ENCODE results near the gene THRB. TPM values are rescaled to one million over a fixed set of nuclear protein-coding genes. Genes with fewer than 3 reads are reported as not detected.

THRB gene
- total RNA-seq, 1 experiment from 2014 or later = not detected

DNA sequence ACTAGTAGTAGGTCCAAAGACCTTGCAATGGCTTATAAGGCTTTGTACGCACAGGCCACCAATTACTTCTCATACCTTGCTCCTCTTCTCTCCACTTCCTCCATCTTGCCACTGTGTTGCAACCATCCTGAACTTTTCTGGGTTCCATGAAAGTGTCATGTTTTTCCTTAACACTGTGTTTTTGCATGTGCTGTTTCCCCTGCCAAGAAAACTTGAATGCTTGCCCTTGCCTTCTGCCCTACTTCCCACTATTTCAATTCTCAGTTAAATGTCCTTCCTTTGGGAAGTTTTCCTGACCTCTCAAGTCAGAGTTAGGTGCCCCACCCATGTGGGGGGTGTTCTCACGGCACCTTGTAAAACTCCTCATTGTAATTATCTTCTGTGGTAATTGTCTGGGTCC is 182.8 kb downstream of the THRB start:
- Histone ChIP-seq H3K4me1 (ENCODE audit: low read length) (no peaks in the 10 kb centered on the region), H3K9me2 (replicated peaks; ENCODE audit: insufficient read depth, low read length) (no peaks in the 10 kb centered on the region), H3K9me3 (ENCODE audit: low read length) (no peaks in the 10 kb centered on the region), H4K20me1 (ENCODE audit: insufficient read depth, low read depth, low read length) (no peaks in the 10 kb centered on the region), H3K27ac (ENCODE audit: low read length) (no peak overlapping the region), H3K4me3 (ENCODE audit: low read length) (no peak overlapping the region), H3K27me3 (ENCODE audit: low read length) (no peaks in the 10 kb centered on the region), H3K4me2 (ENCODE audit: low read depth, low read length, poor library complexity, severe bottlenecking) (no peak overlapping the region), H3K36me3 (ENCODE audit: insufficient read depth, low read length) (no peaks in the 10 kb centered on the region), H3K79me2 (ENCODE audit: low read length) (no peaks in the 10 kb centered on the region), H2AFZ (ENCODE audit: low read length) (no peak overlapping the region), H3K9ac (ENCODE audit: low read length) (no peak overlapping the region)
- no peak for DNase-seq

DNA sequence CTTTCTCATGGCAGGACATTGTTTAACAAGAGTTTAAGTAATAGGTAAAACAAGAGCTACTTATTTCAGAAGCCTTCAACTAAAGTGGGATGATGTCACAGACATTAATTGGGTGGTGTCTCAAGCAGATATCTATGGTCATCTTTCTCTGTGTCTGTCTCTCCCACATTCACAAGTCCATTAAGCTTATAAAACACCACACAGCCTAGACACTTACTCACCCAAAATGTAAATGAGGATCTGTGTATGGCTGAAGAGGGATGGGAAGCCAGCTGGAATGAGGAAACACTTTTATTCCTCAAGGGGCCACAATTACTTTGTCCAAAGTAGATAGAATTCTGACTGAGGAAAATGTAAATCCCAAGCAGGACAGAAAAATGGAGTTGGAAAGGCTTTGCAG is 183.8 kb downstream of the THRB start:
- no peaks in the 10 kb centered on the region for H3K27me3 ChIP-seq (ENCODE audit: low read length)
- no peak overlapping the region for H2AFZ ChIP-seq (ENCODE audit: low read length)
- DNase-seq = no peak
- H3K9me2 ChIP-seq (replicated peaks; ENCODE audit: insufficient read depth, low read length) = no peaks in the 10 kb centered on the region
- H3K79me2 ChIP-seq (ENCODE audit: low read length) = no peaks in the 10 kb centered on the region
- H3K4me3 ChIP-seq (ENCODE audit: low read length) = no peak overlapping the region
- no peak overlapping the region for H3K27ac ChIP-seq (ENCODE audit: low read length)
- H4K20me1 ChIP-seq (ENCODE audit: insufficient read depth, low read depth, low read length) = no peaks in the 10 kb centered on the region
- no peak overlapping the region for H3K9ac ChIP-seq (ENCODE audit: low read length)
- H3K9me3 ChIP-seq (ENCODE audit: low read length) = no peaks in the 10 kb centered on the region
- no peak overlapping the region for H3K4me2 ChIP-seq (ENCODE audit: low read depth, low read length, poor library complexity, severe bottlenecking)
- no peaks in the 10 kb centered on the region for H3K4me1 ChIP-seq (ENCODE audit: low read length)
- H3K36me3 ChIP-seq (ENCODE audit: insufficient read depth, low read length) = no peaks in the 10 kb centered on the region

DNA sequence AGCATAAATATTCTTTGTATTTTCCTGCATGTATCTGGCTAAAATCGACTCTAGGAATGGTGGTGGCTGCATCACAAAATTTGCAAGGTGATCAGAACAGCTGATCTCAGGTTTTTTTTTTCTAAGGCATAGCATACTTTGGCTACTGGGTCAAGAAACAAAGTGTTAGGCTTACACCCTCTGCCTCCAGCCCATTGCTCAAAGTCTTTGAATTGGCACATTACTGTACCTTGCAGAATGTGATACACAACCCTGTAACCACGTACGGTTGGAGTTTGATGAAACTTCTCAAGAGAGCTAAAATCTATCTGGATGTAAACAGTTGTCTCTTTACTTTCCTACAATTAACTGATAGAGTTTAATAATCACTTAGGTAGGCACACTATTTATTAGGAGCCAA is 188.1 kb downstream of the THRB start:
- no peak for DNase-seq
- Histone ChIP-seq H3K4me3 (ENCODE audit: low read length) (no peak overlapping the region), H3K4me2 (ENCODE audit: low read depth, low read length, poor library complexity, severe bottlenecking) (no peak overlapping the region), H3K9ac (ENCODE audit: low read length) (no peak overlapping the region), H4K20me1 (ENCODE audit: insufficient read depth, low read depth, low read length) (no peaks in the 10 kb centered on the region), H3K36me3 (ENCODE audit: insufficient read depth, low read length) (no peaks in the 10 kb centered on the region), H2AFZ (ENCODE audit: low read length) (no peak overlapping the region), H3K27ac (ENCODE audit: low read length) (no peak overlapping the region), H3K9me2 (replicated peaks; ENCODE audit: insufficient read depth, low read length) (no peaks in the 10 kb centered on the region), H3K4me1 (ENCODE audit: low read length) (no peaks in the 10 kb centered on the region), H3K27me3 (ENCODE audit: low read length) (no peaks in the 10 kb centered on the region), H3K79me2 (ENCODE audit: low read length) (no peaks in the 10 kb centered on the region), H3K9me3 (ENCODE audit: low read length) (no peaks in the 10 kb centered on the region)

DNA sequence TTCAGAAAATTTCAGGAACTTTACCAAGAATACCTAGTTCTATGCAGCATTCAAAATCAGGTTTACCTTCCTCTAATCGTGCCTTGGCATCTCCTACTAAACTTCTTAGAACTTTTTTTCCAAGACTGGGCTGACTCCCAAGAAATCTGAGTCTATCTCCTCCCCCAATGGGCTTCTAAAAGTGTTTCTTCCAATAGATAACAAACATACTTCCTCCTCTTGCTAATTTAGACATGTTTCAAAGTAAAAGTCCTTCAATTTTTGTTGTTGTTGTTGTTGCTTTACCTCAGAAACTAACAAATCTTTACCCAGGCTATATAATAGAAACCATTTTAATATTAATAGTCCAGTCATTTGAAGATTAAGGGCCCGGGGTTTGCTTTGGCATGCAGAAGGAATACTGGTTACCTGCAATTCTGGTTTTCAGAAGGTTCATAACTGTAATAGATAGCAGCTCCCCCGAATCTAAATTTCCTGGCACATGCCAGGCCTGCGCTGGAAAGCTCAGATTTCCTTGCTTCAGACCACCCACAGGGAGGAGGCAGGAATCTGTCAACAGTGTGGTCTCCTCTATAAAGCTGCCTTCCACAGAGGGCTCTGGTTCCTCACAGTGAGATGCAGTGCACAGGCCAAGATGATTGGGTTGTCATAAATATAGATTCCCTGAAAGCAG is 188.7 kb downstream of the THRB start:
- H3K4me3 ChIP-seq (ENCODE audit: low read length) = no peak overlapping the region
- no peaks in the 10 kb centered on the region for H3K36me3 ChIP-seq (ENCODE audit: insufficient read depth, low read length)
- no peaks in the 10 kb centered on the region for H3K79me2 ChIP-seq (ENCODE audit: low read length)
- no peaks in the 10 kb centered on the region for H3K4me1 ChIP-seq (ENCODE audit: low read length)
- no peak for DNase-seq
- no peaks in the 10 kb centered on the region for H3K9me2 ChIP-seq (replicated peaks; ENCODE audit: insufficient read depth, low read length)
- no peak overlapping the region for H3K9ac ChIP-seq (ENCODE audit: low read length)
- H3K9me3 ChIP-seq (ENCODE audit: low read length) = no peaks in the 10 kb centered on the region
- H3K27ac ChIP-seq (ENCODE audit: low read length) = no peak overlapping the region
- no peak overlapping the region for H2AFZ ChIP-seq (ENCODE audit: low read length)
- H3K4me2 ChIP-seq (ENCODE audit: low read depth, low read length, poor library complexity, severe bottlenecking) = no peak overlapping the region
- H3K27me3 ChIP-seq (ENCODE audit: low read length) = no peaks in the 10 kb centered on the region
- H4K20me1 ChIP-seq (ENCODE audit: insufficient read depth, low read depth, low read length) = no peaks in the 10 kb centered on the region

GRCh38 chr3:24303057-24303754 is 191.4 kb downstream of the THRB start:
- H3K9ac ChIP-seq (ENCODE audit: low read length) = no peak overlapping the region

GRCh38 chr3:24302396-24302795 is 192.3 kb downstream of the THRB start:
- no peaks in the 10 kb centered on the region for H3K27me3 ChIP-seq (ENCODE audit: low read length)
- no peak overlapping the region for H3K9ac ChIP-seq (ENCODE audit: low read length)
- no peak overlapping the region for H3K4me3 ChIP-seq (ENCODE audit: low read length)
- DNase-seq = no peak
- H3K79me2 ChIP-seq (ENCODE audit: low read length) = no peaks in the 10 kb centered on the region
- H3K9me2 ChIP-seq (replicated peaks; ENCODE audit: insufficient read depth, low read length) = no peaks in the 10 kb centered on the region
- no peaks in the 10 kb centered on the region for H3K36me3 ChIP-seq (ENCODE audit: insufficient read depth, low read length)
- H3K4me2 ChIP-seq (ENCODE audit: low read depth, low read length, poor library complexity, severe bottlenecking) = no peak overlapping the region
- H2AFZ ChIP-seq (ENCODE audit: low read length) = no peak overlapping the region
- H3K4me1 ChIP-seq (ENCODE audit: low read length) = no peaks in the 10 kb centered on the region
- H3K9me3 ChIP-seq (ENCODE audit: low read length) = no peaks in the 10 kb centered on the region
- H3K27ac ChIP-seq (ENCODE audit: low read length) = no peak overlapping the region
- H4K20me1 ChIP-seq (ENCODE audit: insufficient read depth, low read depth, low read length) = no peaks in the 10 kb centered on the region

More at GRCh38 chr3:24303057-24303754, 191.4 kb downstream of the THRB start:
- Histone ChIP-seq H2AFZ (ENCODE audit: low read length) (no peak overlapping the region), H4K20me1 (ENCODE audit: insufficient read depth, low read depth, low read length) (no peaks in the 10 kb centered on the region), H3K4me1 (ENCODE audit: low read length) (no peaks in the 10 kb centered on the region), H3K9me2 (replicated peaks; ENCODE audit: insufficient read depth, low read length) (no peaks in the 10 kb centered on the region), H3K27me3 (ENCODE audit: low read length) (no peaks in the 10 kb centered on the region), H3K4me3 (ENCODE audit: low read length) (no peak overlapping the region), H3K27ac (ENCODE audit: low read length) (no peak overlapping the region), H3K36me3 (ENCODE audit: insufficient read depth, low read length) (no peaks in the 10 kb centered on the region), H3K79me2 (ENCODE audit: low read length) (no peaks in the 10 kb centered on the region), H3K4me2 (ENCODE audit: low read depth, low read length, poor library complexity, severe bottlenecking) (no peak overlapping the region), H3K9me3 (ENCODE audit: low read length) (no peaks in the 10 kb centered on the region)
- no peak for DNase-seq

DNA sequence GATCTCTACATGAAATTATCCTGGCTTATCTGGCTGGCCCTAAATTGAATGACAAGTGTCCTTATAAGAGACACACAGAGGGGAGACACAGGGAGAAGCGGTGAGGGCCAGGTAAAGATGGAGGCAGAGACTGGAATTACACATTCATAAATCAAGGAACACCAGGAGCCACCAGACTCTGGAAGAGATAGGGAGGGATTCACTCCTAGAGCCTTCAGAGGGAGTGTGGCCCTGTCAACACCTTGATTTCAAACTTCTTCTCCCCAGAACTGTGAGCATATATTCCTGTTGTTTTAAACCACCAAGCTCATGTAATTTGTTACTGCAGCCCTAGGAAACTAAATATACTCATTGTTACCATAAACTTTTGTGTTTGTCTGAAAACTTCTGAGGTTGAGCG is 193.7 kb downstream of the THRB start:
- Histone ChIP-seq H3K79me2 (ENCODE audit: low read length) (no peaks in the 10 kb centered on the region), H3K9me2 (replicated peaks; ENCODE audit: insufficient read depth, low read length) (no peaks in the 10 kb centered on the region), H3K4me3 (ENCODE audit: low read length) (no peak overlapping the region), H3K27ac (ENCODE audit: low read length) (no peak overlapping the region), H3K4me1 (ENCODE audit: low read length) (no peaks in the 10 kb centered on the region), H3K9me3 (ENCODE audit: low read length) (no peaks in the 10 kb centered on the region), H2AFZ (ENCODE audit: low read length) (no peak overlapping the region), H3K27me3 (ENCODE audit: low read length) (no peaks in the 10 kb centered on the region), H3K9ac (ENCODE audit: low read length) (no peak overlapping the region), H3K36me3 (ENCODE audit: insufficient read depth, low read length) (no peaks in the 10 kb centered on the region), H4K20me1 (ENCODE audit: insufficient read depth, low read depth, low read length) (no peaks in the 10 kb centered on the region), H3K4me2 (ENCODE audit: low read depth, low read length, poor library complexity, severe bottlenecking) (no peak overlapping the region)
- no peak for DNase-seq

- no peak overlapping the region for H3K27ac ChIP-seq (ENCODE audit: low read length)
- H2AFZ ChIP-seq (ENCODE audit: low read length) = no peak overlapping the region
- no peaks in the 10 kb centered on the region for H3K9me3 ChIP-seq (ENCODE audit: low read length)
- H3K4me1 ChIP-seq (ENCODE audit: low read length) = no peaks in the 10 kb centered on the region
- H4K20me1 ChIP-seq (ENCODE audit: insufficient read depth, low read depth, low read length) = no peaks in the 10 kb centered on the region
- no peak overlapping the region for H3K4me2 ChIP-seq (ENCODE audit: low read depth, low read length, poor library complexity, severe bottlenecking)
- H3K4me3 ChIP-seq (ENCODE audit: low read length) = no peak overlapping the region
- no peaks in the 10 kb centered on the region for H3K9me2 ChIP-seq (replicated peaks; ENCODE audit: insufficient read depth, low read length)
- no peak overlapping the region for H3K9ac ChIP-seq (ENCODE audit: low read length)
- no peaks in the 10 kb centered on the region for H3K27me3 ChIP-seq (ENCODE audit: low read length)
- no peaks in the 10 kb centered on the region for H3K36me3 ChIP-seq (ENCODE audit: insufficient read depth, low read length)
- DNase-seq = no peak
- no peaks in the 10 kb centered on the region for H3K79me2 ChIP-seq (ENCODE audit: low read length)
Measured at GRCh38 chr3:24299806-24300626, 194.6 kb downstream of the THRB start.

Measured in Karpas-422 (cell line).